Measurements from ENCODE around the gene MSH2. TPM values are rescaled to one million over a fixed set of nuclear protein-coding genes. Genes with fewer than 3 reads are reported as not detected.

MSH2 gene
- total and polyA plus RNA-seq, 2 of the 13 experiments (the other 11 are each of a cell fraction or from before 2014, with no cell fraction given): 19.9 to 76.3 TPM

GRCh38 chr2:47373747-47374146, 29.2 kb upstream of the MSH2 start (continued):
- TF ChIP-seq, protein P1, sequence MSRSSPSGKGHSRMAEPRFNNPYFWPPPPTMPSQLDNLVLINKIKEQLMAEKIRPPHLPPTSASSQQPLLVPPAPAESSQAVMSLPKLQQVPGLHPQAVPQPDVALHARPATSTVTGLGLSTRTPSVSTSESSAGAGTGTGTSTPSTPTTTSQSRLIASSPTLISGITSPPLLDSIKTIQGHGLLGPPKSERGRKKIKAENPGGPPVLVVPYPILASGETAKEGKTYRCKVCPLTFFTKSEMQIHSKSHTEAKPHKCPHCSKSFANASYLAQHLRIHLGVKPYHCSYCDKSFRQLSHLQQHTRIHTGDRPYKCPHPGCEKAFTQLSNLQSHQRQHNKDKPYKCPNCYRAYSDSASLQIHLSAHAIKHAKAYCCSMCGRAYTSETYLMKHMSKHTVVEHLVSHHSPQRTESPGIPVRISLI (CRISPR knock-in tag; IDR thresholded peaks at IDR 0.05; ENCODE audit: borderline replicate concordance): peak; percentile 18; the same call in 1 of the 2 replicates
- no peak for TF ChIP-seq RBAK (CRISPR knock-in tag; IDR thresholded peaks at IDR 0.05)
- no peak for TF ChIP-seq CREM (IDR thresholded peaks at IDR 0.05)
- TF ChIP-seq CREM (CRISPR knock-in tag; IDR thresholded peaks at IDR 0.05): no peak
- TF ChIP-seq BHLHE40 (IDR thresholded peaks at IDR 0.05; ENCODE audit: low read length): peak; percentile 42; the same call in 1 of the 2 replicates
- TF ChIP-seq, protein P2, sequence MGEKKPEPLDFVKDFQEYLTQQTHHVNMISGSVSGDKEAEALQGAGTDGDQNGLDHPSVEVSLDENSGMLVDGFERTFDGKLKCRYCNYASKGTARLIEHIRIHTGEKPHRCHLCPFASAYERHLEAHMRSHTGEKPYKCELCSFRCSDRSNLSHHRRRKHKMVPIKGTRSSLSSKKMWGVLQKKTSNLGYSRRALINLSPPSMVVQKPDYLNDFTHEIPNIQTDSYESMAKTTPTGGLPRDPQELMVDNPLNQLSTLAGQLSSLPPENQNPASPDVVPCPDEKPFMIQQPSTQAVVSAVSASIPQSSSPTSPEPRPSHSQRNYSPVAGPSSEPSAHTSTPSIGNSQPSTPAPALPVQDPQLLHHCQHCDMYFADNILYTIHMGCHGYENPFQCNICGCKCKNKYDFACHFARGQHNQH (CRISPR knock-in tag; IDR thresholded peaks at IDR 0.05): peak; percentile 30; the same call in 1 of the 2 replicates
- no peak for TF ChIP-seq SMARCE1 (IDR thresholded peaks at IDR 0.05; ENCODE audit: borderline replicate concordance)
- TF ChIP-seq, protein P3, sequence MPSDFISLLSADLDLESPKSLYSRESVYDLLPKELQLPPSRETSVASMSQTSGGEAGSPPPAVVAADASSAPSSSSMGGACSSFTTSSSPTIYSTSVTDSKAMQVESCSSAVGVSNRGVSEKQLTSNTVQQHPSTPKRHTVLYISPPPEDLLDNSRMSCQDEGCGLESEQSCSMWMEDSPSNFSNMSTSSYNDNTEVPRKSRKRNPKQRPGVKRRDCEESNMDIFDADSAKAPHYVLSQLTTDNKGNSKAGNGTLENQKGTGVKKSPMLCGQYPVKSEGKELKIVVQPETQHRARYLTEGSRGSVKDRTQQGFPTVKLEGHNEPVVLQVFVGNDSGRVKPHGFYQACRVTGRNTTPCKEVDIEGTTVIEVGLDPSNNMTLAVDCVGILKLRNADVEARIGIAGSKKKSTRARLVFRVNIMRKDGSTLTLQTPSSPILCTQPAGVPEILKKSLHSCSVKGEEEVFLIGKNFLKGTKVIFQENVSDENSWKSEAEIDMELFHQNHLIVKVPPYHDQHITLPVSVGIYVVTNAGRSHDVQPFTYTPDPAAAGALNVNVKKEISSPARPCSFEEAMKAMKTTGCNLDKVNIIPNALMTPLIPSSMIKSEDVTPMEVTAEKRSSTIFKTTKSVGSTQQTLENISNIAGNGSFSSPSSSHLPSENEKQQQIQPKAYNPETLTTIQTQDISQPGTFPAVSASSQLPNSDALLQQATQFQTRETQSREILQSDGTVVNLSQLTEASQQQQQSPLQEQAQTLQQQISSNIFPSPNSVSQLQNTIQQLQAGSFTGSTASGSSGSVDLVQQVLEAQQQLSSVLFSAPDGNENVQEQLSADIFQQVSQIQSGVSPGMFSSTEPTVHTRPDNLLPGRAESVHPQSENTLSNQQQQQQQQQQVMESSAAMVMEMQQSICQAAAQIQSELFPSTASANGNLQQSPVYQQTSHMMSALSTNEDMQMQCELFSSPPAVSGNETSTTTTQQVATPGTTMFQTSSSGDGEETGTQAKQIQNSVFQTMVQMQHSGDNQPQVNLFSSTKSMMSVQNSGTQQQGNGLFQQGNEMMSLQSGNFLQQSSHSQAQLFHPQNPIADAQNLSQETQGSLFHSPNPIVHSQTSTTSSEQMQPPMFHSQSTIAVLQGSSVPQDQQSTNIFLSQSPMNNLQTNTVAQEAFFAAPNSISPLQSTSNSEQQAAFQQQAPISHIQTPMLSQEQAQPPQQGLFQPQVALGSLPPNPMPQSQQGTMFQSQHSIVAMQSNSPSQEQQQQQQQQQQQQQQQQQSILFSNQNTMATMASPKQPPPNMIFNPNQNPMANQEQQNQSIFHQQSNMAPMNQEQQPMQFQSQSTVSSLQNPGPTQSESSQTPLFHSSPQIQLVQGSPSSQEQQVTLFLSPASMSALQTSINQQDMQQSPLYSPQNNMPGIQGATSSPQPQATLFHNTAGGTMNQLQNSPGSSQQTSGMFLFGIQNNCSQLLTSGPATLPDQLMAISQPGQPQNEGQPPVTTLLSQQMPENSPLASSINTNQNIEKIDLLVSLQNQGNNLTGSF (CRISPR knock-in tag; IDR thresholded peaks at IDR 0.05): no peak
- no peak for TF ChIP-seq JUND (CRISPR knock-in tag; IDR thresholded peaks at IDR 0.05)
- TF ChIP-seq BCL6 (CRISPR knock-in tag; IDR thresholded peaks at IDR 0.05): 0 out of 2 replicates have a peak, but pooled peaks have one; percentile 23
- no peak for TF ChIP-seq DDIT3 (CRISPR knock-in tag; IDR thresholded peaks at IDR 0.05)
- peak; percentile 35; the same call in 1 of the 2 replicates for TF ChIP-seq ZNF652 (CRISPR knock-in tag; IDR thresholded peaks at IDR 0.05; ENCODE audit: borderline replicate concordance, low read depth)
- TF ChIP-seq ZNF225 (CRISPR knock-in tag; IDR thresholded peaks at IDR 0.05): no peak
- TF ChIP-seq CHCHD3 (CRISPR knock-in tag; IDR thresholded peaks at IDR 0.05): no peak
- no peak for TF ChIP-seq SNRNP70 (IDR thresholded peaks at IDR 0.05; ENCODE audit: low read depth, low read length)
- TF ChIP-seq ZMYM4 (CRISPR knock-in tag; IDR thresholded peaks at IDR 0.05): 0 out of 2 replicates have a peak, but pooled peaks have one; percentile 30
- peak; percentile 67; the same call in 1 of the 2 replicates for TF ChIP-seq ZNF44 (CRISPR knock-in tag; IDR thresholded peaks at IDR 0.05)
- TF ChIP-seq CBFB (CRISPR knock-in tag; IDR thresholded peaks at IDR 0.05): no peak
- no peak for TF ChIP-seq ZSCAN22 (CRISPR knock-in tag; IDR thresholded peaks at IDR 0.05)
- TF ChIP-seq NR2F6 (IDR thresholded peaks at IDR 0.05): 0 out of 2 replicates have a peak, but pooled peaks have one; percentile 20
- TF ChIP-seq NR2F6 (CRISPR knock-in tag; IDR thresholded peaks at IDR 0.05): peak; percentile 52; the same call in 1 of the 2 replicates
- no peak for TF ChIP-seq NCOA5 (CRISPR knock-in tag; IDR thresholded peaks at IDR 0.05)
- TF ChIP-seq ZMYM3 (CRISPR knock-in tag; IDR thresholded peaks at IDR 0.05): no peak
- no peak for TF ChIP-seq EHMT2 (IDR thresholded peaks at IDR 0.05; ENCODE audit: borderline replicate concordance, low read depth, low read length)
- no peak for TF ChIP-seq SOX6 (IDR thresholded peaks at IDR 0.05)
- TF ChIP-seq SOX6 (CRISPR knock-in tag; IDR thresholded peaks at IDR 0.05): peak; percentile 48; the same call in 1 of the 2 replicates
- no peak for TF ChIP-seq ZSCAN29 (CRISPR knock-in tag; conservative IDR thresholded peaks at IDR 0.05)
